ENCODE results near the gene PRR13. TPM values are rescaled to one million over a fixed set of nuclear protein-coding genes. Genes with fewer than 3 reads are reported as not detected.
"Not testable (repeated sequence)": the region's sequence is repeated elsewhere in the genome, so short reads cannot be mapped to it uniquely, and the experiment has no call there.

Gene PRR13
- total RNA-seq, 2 donors from 2014 or later, result 98.8 to 104 TPM

DNA sequence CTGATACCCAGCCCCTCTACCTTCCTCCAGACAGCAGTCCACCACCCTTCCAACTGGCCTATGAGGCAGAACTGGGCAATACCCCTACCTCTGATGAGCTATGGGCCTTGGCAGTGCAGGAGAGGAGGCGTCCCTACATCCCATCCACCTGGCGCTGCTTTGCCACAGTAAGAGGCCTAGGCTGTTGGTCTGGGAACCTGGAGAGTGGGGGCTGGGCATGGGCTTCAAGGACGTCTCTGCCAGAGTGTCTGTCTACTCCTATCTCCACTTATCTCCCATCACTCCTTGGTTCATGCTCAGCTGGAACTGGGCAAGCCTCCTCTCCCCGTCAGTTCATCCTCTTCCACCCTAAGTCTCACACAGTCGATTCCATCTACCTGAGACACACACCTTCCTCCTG is 11.4 kb upstream of the PRR13 start:
- WGBS, result 84% methylated on average over 5 of the region's 5 CpGs

DNA sequence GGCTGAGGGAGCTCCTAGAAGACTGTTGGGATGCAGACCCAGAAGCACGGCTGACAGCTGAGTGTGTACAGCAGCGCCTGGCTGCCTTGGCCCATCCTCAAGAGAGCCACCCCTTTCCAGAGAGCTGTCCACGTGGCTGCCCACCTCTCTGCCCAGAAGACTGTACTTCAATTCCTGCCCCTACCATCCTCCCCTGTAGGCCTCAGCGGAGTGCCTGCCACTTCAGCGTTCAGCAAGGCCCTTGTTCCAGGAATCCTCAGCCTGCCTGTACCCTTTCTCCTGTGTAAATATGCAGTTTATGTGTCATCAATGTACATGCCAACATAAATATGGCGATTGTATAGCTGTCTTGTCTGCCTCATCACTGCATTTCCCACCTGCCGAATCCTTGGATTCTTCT is 10.3 kb upstream of the PRR13 start:
- H3K4me1 ChIP-seq (replicated peaks), result no peaks in the 10 kb centered on the region
- no peak for DNase-seq (ENCODE audit: low spot score)
- 67% methylated on average over 7 of the region's 7 CpGs for WGBS
- no peak overlapping the region for H3K4me3 ChIP-seq
- H3K9me3 ChIP-seq, result no peaks in the 10 kb centered on the region
- H3K27me3 ChIP-seq (replicated peaks; ENCODE audit: insufficient read depth), result no peaks in the 10 kb centered on the region
- no peak for TF ChIP-seq POLR2AphosphoS5 (IDR thresholded peaks at IDR 0.05)
- TF ChIP-seq POLR2A (IDR thresholded peaks at IDR 0.05), result no peak
- TF ChIP-seq CTCF (IDR thresholded peaks at IDR 0.05), result no peak
- no peak overlapping the region for H3K27ac ChIP-seq
- intact Hi-C loops (cut with DNase I), result no loop called here
- no peaks in the 10 kb centered on the region for H3K36me3 ChIP-seq

More for the DNA sequence above, 11.4 kb upstream of the PRR13 start:
- H3K36me3 ChIP-seq, result no peaks in the 10 kb centered on the region
- intact Hi-C loops (cut with DNase I), result no loop called here
- no peaks in the 10 kb centered on the region for H3K4me1 ChIP-seq (replicated peaks)
- H3K9me3 ChIP-seq, result no peaks in the 10 kb centered on the region
- H3K27me3 ChIP-seq (replicated peaks; ENCODE audit: insufficient read depth), result no peaks in the 10 kb centered on the region
- no peak for TF ChIP-seq POLR2A (IDR thresholded peaks at IDR 0.05)
- no peak for TF ChIP-seq CTCF (IDR thresholded peaks at IDR 0.05)
- no peak for TF ChIP-seq POLR2AphosphoS5 (IDR thresholded peaks at IDR 0.05)
- no peak for DNase-seq (ENCODE audit: low spot score)
- no peak overlapping the region for H3K4me3 ChIP-seq
- H3K27ac ChIP-seq, result no peak overlapping the region

DNA sequence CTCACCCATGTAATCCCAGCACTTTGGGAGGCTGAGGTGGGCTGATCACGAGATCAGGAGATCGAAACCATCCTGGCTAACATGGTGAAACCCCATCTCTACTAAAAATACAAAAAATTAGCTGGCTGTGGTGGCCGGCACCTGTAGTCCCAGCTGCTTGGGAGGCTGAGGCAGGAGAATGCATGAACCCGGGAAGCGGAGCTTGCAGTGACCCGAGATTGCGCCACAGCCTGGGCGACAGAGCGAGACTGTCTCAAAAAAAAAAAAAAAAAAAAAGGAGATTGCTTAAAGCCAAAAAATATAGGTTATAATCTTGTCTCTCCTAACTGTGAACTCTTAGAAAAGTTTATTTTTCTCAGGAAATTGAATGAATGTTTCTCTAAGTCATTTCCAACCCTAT is 6.2 kb upstream of the PRR13 start:
- 93% methylated on average over 9 of the region's 9 CpGs for WGBS
- DNase-seq (ENCODE audit: low spot score), result not testable (repeated sequence)

GRCh38 chr12:53439582-53439981 is 2.0 kb upstream of the PRR13 start:
- H3K4me3 ChIP-seq; H3K27ac ChIP-seq; intact Hi-C loops (cut with DNase I); H3K27me3 ChIP-seq (replicated peaks; ENCODE audit: insufficient read depth); DNase-seq (ENCODE audit: low spot score); H3K36me3 ChIP-seq; H3K4me1 ChIP-seq (replicated peaks); H3K9me3 ChIP-seq: not testable (repeated sequence)

More for the DNA sequence above, 6.2 kb upstream of the PRR13 start:
- H3K27ac ChIP-seq; H3K4me3 ChIP-seq; H3K9me3 ChIP-seq; intact Hi-C loops (cut with DNase I); H3K27me3 ChIP-seq (replicated peaks; ENCODE audit: insufficient read depth); H3K36me3 ChIP-seq; H3K4me1 ChIP-seq (replicated peaks): not testable (repeated sequence)

- Histone ChIP-seq H3K9me3 (no peaks in the 10 kb centered on the region), H3K27me3 (replicated peaks; ENCODE audit: insufficient read depth) (no peaks in the 10 kb centered on the region), H3K4me3 (no peak overlapping the region), H3K27ac (no peak overlapping the region), H3K4me1 (replicated peaks) (peaks cover 8% of the 10 kb centered on the region), H3K36me3 (no peaks in the 10 kb centered on the region)
- intact Hi-C loops (cut with DNase I), result no loop called here
- no peak for DNase-seq (ENCODE audit: low spot score)
- TF ChIP-seq CTCF (IDR thresholded peaks at IDR 0.05), result no peak
- no peak for TF ChIP-seq POLR2AphosphoS5 (IDR thresholded peaks at IDR 0.05)
- no peak for TF ChIP-seq POLR2A (IDR thresholded peaks at IDR 0.05)
- 85% methylated on average over 4 of the region's 4 CpGs for WGBS
Observed at GRCh38 chr12:53443955-53444354, 2.4 kb downstream of the PRR13 start.

- H3K4me1 ChIP-seq (replicated peaks); intact Hi-C loops (cut with DNase I); H3K36me3 ChIP-seq; H3K27me3 ChIP-seq (replicated peaks; ENCODE audit: insufficient read depth); H3K4me3 ChIP-seq; H3K9me3 ChIP-seq; H3K27ac ChIP-seq; DNase-seq (ENCODE audit: low spot score): not testable (repeated sequence)
- 93% methylated on average over 11 of the region's 11 CpGs for WGBS
Observed at GRCh38 chr12:53444593-53445325, 3.2 kb downstream of the PRR13 start.
